K562 (cell line): Measurements from ENCODE around the gene PLPP6. TPM values are rescaled to one million over a fixed set of nuclear protein-coding genes. Genes with fewer than 3 reads are reported as not detected.

Experiments
- ATAC-seq: fragments of 200-7000 bp; cut with Tn5 transposase; 3 replicates; pipeline ENCODE4 v1.9.1; 2020; ENCODE audit warnings: moderate library complexity
- BruUV-seq: library from RNA; stranded (reverse); fragments of 400-500 nt; replicated peaks from 2 replicates; lab custom pipeline; 2021; lab: Mats Ljungman, UMichigan
- CTCF ChIA-PET: fragments of 300-600 bp; formaldehyde crosslinking; extraction: SDS; loops from one replicate; lab custom pipeline; 2021; ENCODE audit warnings: low intra/inter-chr PET ratio; lab: Yijun Ruan, JAX
- POLR2A ChIA-PET: fragments of 300-600, 350-650 bp; sonication (Branson Sonifier 250); formaldehyde crosslinking; extraction: SDS; loops from one replicate; lab custom pipeline; 2021; ENCODE audit warnings: antibody characterized with exemption, inconsistent platforms; lab: Yijun Ruan, JAX
- DNase-seq, 4 experiments: peaks; one replicate each; pipeline versions ENCODE4 v3.0.0 to v3.0.0-alpha.2; 2011 to 2018; ENCODE audit warnings: low spot score in 3 of 4, mixed read lengths in 3 of 4; ENCODE audit errors: extremely low read depth in 1 of 4
- FAIRE-seq: peaks from 2 replicates; lab custom pipeline; 2011; peaks lifted over from hg19 to GRCh38; lab: Jason Lieb, UNC
- H2AFZ ChIP-seq: 2 replicates; pipeline ENCODE4 v1.6.0; 2011; ENCODE audit warnings: low read depth, low read length, control low read depth, inconsistent platforms
- H3K27ac ChIP-seq: fragments of 200-600 bp; 3 replicates; pipeline ENCODE4 v1.8.0; 2011; ENCODE audit warnings: low read depth, mild to moderate bottlenecking, control low read depth, inconsistent platforms, low read length, moderate library complexity, mixed read lengths; ENCODE audit errors: extremely low read depth
- H3K27me3 ChIP-seq, 2 experiments: fragments of 300-600 bp in 1 of 2; 2 replicates in 1 of 2; 3 replicates in 1 of 2; pipeline versions ENCODE4 v1.6.0 to v1.8.0; 2011; ENCODE audit warnings: inconsistent platforms in 2 of 2, low read length in 2 of 2, mild to moderate bottlenecking in 1 of 2, mixed read lengths in 1 of 2, moderate library complexity in 1 of 2; ENCODE audit not compliant: control insufficient read depth in 2 of 2, insufficient read depth in 2 of 2
- H3K36me3 ChIP-seq: fragments of 300-600 bp; 3 replicates; pipeline ENCODE4 v1.8.0; 2011; ENCODE audit warnings: mild to moderate bottlenecking, low read length, inconsistent platforms; ENCODE audit not compliant: control insufficient read depth, insufficient read depth
- H3K4me1 ChIP-seq, 2 experiments: fragments of 200-600 bp in 1 of 2; replicated peaks in 1 of 2; 2 replicates in 1 of 2; 3 replicates in 1 of 2; pipeline versions ENCODE4 v1.5.1 to v1.8.0; 2011; ENCODE audit warnings: inconsistent platforms in 2 of 2, low read length in 2 of 2, mild to moderate bottlenecking in 1 of 2, mixed read lengths in 1 of 2, moderate library complexity in 1 of 2; ENCODE audit not compliant: control insufficient read depth in 2 of 2, insufficient read depth in 2 of 2
- H3K4me2 ChIP-seq: 2 replicates; pipeline ENCODE4 v1.6.1; 2011; ENCODE audit warnings: low read length, control low read depth, inconsistent platforms, mixed read lengths; ENCODE audit not compliant: insufficient read depth
- H3K4me3 ChIP-seq: fragments of 200-600 bp; sonication (generic), shearing (Covaris generic); 2 replicates; pipeline ENCODE4 v1.5.1; 2016; ENCODE audit warnings: control low read depth, inconsistent platforms
- H3K79me2 ChIP-seq: fragments of 200-600 bp; 3 replicates; pipeline ENCODE4 v1.8.0; 2011; ENCODE audit warnings: low read length, inconsistent platforms; ENCODE audit not compliant: control insufficient read depth, insufficient read depth
- H3K9ac ChIP-seq, 2 experiments: 2 replicates each; pipeline versions ENCODE4 v1.6.0 to v1.6.1; 2011; ENCODE audit warnings: low read depth in 2 of 2, low read length in 2 of 2, control low read depth in 1 of 2, inconsistent platforms in 1 of 2, mild to moderate bottlenecking in 1 of 2, mixed read lengths in 1 of 2; ENCODE audit not compliant: insufficient read depth in 1 of 2
- H3K9me1 ChIP-seq: one replicate; pipeline ENCODE4 v1.6.0; 2011; ENCODE audit warnings: inconsistent platforms, mild to moderate bottlenecking, low read length, moderate library complexity; ENCODE audit not compliant: control insufficient read depth, insufficient read depth
- H3K9me3 ChIP-seq: replicated peaks from 2 replicates; pipeline ENCODE4 v1.5.1; 2011; ENCODE audit warnings: low read depth, low read length, inconsistent platforms; ENCODE audit not compliant: control insufficient read depth, insufficient read depth
- H4K20me1 ChIP-seq: replicated peaks from 2 replicates; pipeline ENCODE4 v1.6.1; 2011; ENCODE audit warnings: low read length, inconsistent platforms, mixed read lengths; ENCODE audit not compliant: control insufficient read depth, insufficient read depth
- ARID4B ChIP-seq: sonication (generic); formaldehyde crosslinking; IDR thresholded peaks from 2 replicates; pipeline ENCODE4 v1.8.0; 2022; ENCODE audit warnings: mild to moderate bottlenecking, missing genetic modification reagents
- CBX8 ChIP-seq: fragments of 200-600 bp; sonication (generic); IDR thresholded peaks from 2 replicates; pipeline ENCODE4 v1.6.1; 2012; ENCODE audit warnings: borderline replicate concordance, mixed run types, low read depth, mild to moderate bottlenecking, moderate library complexity, mixed read lengths, low read length, control low read depth, inconsistent platforms; ENCODE audit not compliant: poor library complexity, severe bottlenecking; ENCODE audit errors: extremely low read depth
- DLX4 ChIP-seq: fragments of 250-450 bp; sonication (Bioruptor Pico); IDR thresholded peaks from 2 replicates; pipeline ENCODE4 v1.6.1; 2021; ENCODE audit warnings: mild to moderate bottlenecking
- KLF6 ChIP-seq: fragments of 250-450 bp; sonication (Bioruptor Pico); IDR thresholded peaks from 2 replicates; pipeline ENCODE4 v1.4.0; 2020; ENCODE audit warnings: mild to moderate bottlenecking, moderate library complexity, borderline replicate concordance
- NFYB ChIP-seq: IDR thresholded peaks from 2 replicates; pipeline ENCODE4 v1.6.1; 2011; ENCODE audit warnings: mild to moderate bottlenecking, moderate library complexity; ENCODE audit not compliant: insufficient read length; ENCODE audit errors: extremely low read depth
- PHF20 ChIP-seq: fragments of 450-650 bp; IDR thresholded peaks from 2 replicates; pipeline ENCODE4 v1.6.1; 2018; ENCODE audit not compliant: partially characterized antibody
- PHF8 ChIP-seq: fragments of 200-600 bp; sonication (generic); IDR thresholded peaks from 2 replicates; pipeline ENCODE4 v1.6.1; 2012; ENCODE audit warnings: mixed run types, mild to moderate bottlenecking, inconsistent platforms, low read length, moderate library complexity, borderline replicate concordance
- SIN3A ChIP-seq, 2 experiments: fragments of 150-350 bp in 1 of 2; IDR thresholded peaks; 2 replicates each; pipeline ENCODE4 v1.6.1; 2011 to 2016; ENCODE audit warnings: borderline replicate concordance in 2 of 2, low read depth in 2 of 2, low read length in 2 of 2, mild to moderate bottlenecking in 2 of 2, moderate library complexity in 2 of 2; ENCODE audit not compliant: control insufficient read depth in 1 of 2
- VEZF1 ChIP-seq: fragments of 200-800 bp; sonication (Bioruptor generic); IDR thresholded peaks from 2 replicates; pipeline ENCODE4 v1.6.1; 2017; ENCODE audit warnings: missing genetic modification characterization, missing compliant biosample characterization
- ZKSCAN8 ChIP-seq: fragments of 200-800 bp; sonication (Bioruptor generic); IDR thresholded peaks from 2 replicates; pipeline ENCODE4 v1.6.1; 2016; ENCODE audit warnings: missing genetic modification characterization, missing compliant biosample characterization
- ZNF639 ChIP-seq, 2 experiments: fragments of 200-800 bp in 1 of 2; sonication (Bioruptor generic) in 1 of 2; sonication (generic) in 1 of 2; formaldehyde crosslinking in 1 of 2; IDR thresholded peaks in 1 of 2; conservative IDR thresholded peaks in 1 of 2; 2 replicates each; pipeline versions ENCODE4 v1.5.0 to v1.6.1; 2016 to 2020; ENCODE audit warnings: missing compliant biosample characterization in 1 of 2, missing genetic modification characterization in 1 of 2, missing genetic modification reagents in 1 of 2
- WGBS: fragments of 100-300 bp; shearing (Covaris generic); methylation state at CpG from one replicate; pipeline ENCODE4 v1.1.6; 2016; ENCODE audit warnings: low coverage, mixed read lengths; ENCODE audit not compliant: insufficient coverage; ENCODE audit errors: missing lambda C conversion rate; 5-methylcytosine and 5-hydroxymethylcytosine counted together
- in situ Hi-C: fragments of 300-500 bp; cut with MboI; formaldehyde crosslinking; loops from 4 replicates; pipeline ENCODE4 v1.15.0; 2018; ENCODE audit warnings: inconsistent platforms, mixed read lengths
- intact Hi-C: fragments of 100-400 bp; cut with micrococcal nuclease; formaldehyde crosslinking; loops from 2 replicates; pipeline ENCODE4 v1.14.2; 2022
- polyA plus RNA-seq, 8 experiments: library from polyadenylated mRNA; depleted of rRNA in 4 of 8; stranded (reverse) in 5 of 8; unstranded in 3 of 8; fragments of >200 nt; fragmentation: Nextera tagmentation in 2 of 8; fragmentation: Illumina TruSeq in 1 of 8; extraction: Ambion mirVana in 2 of 8; extraction: Trizol in 1 of 8; gene quantifications; 2 replicates each; pipeline versions ENCODE4 v1.2.1 to v1.2.3, GENCODE V29; 2011 to 2014; ENCODE audit warnings: inconsistent platforms in 1 of 8, missing spikeins in 1 of 8
- total RNA-seq, 7 experiments: library from RNA; depleted of rRNA in 6 of 7; stranded (reverse); fragments of >200 nt in 6 of 7; fragmentation: Illumina TruSeq in 2 of 7; extraction: Trizol in 2 of 7; gene quantifications; 2 replicates each; pipeline versions ENCODE4 v1.2.1 to v1.2.3, GENCODE V29; 2011 to 2021; ENCODE audit warnings: low replicate concordance in 1 of 7

The PLPP6 gene
- total and polyA plus RNA-seq, 9 of the 15 experiments (the other 6 are each of a cell fraction or from before 2014, with no cell fraction given), result 1.9 to 8.9 (median 5.6) TPM

- DNase-seq (no peak), ATAC-seq (no peak), FAIRE-seq (no peak)
- ChIA-PET POLR2A (no interaction called here), CTCF (no interaction called here)
- Histone ChIP-seq H3K27ac (no peak overlapping the region), H4K20me1 (no peaks in the 10 kb centered on the region), H3K9me1 (no peaks in the 10 kb centered on the region), H3K27me3 (peaks cover 5 to 12% of the 10 kb centered on the region in 2 experiments), H3K4me1 (no peaks in the 10 kb centered on the region; a peak in 1 of 5 replicates), H3K9ac (no peak overlapping the region), H3K4me2 (no peak overlapping the region), H3K36me3 (no peaks in the 10 kb centered on the region), H3K9me3 (no peaks in the 10 kb centered on the region), H3K4me3 (no peak overlapping the region), H3K79me2 (no peaks in the 10 kb centered on the region), H2AFZ (no peak overlapping the region)
- 5% methylated on average over 2 of the region's 2 CpGs for WGBS
- intact Hi-C loops (no loop called here), in situ Hi-C loops (loop anchor here (25.0 kb wide), 1 partner anchor 819 kb away; the partner anchor contains the start of gene PLGRKT)
- BruUV-seq, result no TSS peak
- TF ChIP-seq ARID4B (CRISPR knock-in tag) (no peak), PHF8 (no peak), CBX8 (no peak), DLX4 (CRISPR knock-in tag) (no peak), ZKSCAN8 (CRISPR knock-in tag) (no peak), PHF20 (no peak), KLF6 (CRISPR knock-in tag) (no peak), NFYB (no peak), VEZF1 (CRISPR knock-in tag) (no peak), ZNF639 (CRISPR knock-in tag; conservative IDR thresholded peaks at IDR 0.05 in 1 of 2, IDR thresholded peaks at IDR 0.05 in 1 of 2) (no peak), SIN3A (IDR thresholded peaks at IDR 0.05; ENCODE audit: borderline replicate concordance in 2 of 2, control insufficient read depth in 1 of 2, low read depth in 2 of 2, low read length in 2 of 2) (no peak)
Observed at GRCh38 chr9:4618700-4619099, 43.4 kb upstream of the PLPP6 start.
